ENCODE data around the gene FTH1. TPM values are rescaled to one million over a fixed set of nuclear protein-coding genes. Genes with fewer than 3 reads are reported as not detected.

FTH1 gene
- total RNA-seq, result 513 TPM

GRCh38 chr11:61967116-61967923 lies at the start of gene FTH1:
FTH1 (minus strand) TSS chr11:61967634; CDS start chr11:61967425, 209 bp downstream.

GRCh38 chr11:61950035-61950547 lies 17.3 kb downstream of the FTH1 start, which contains the start of gene BEST1:
BEST1 (plus strand) TSS chr11:61950351; CDS start chr11:61951807, 1,456 bp downstream.

GRCh38 chr11:61917334-61918109 lies 49.9 kb downstream of the FTH1 start, which contains the start of gene RAB3IL1:
RAB3IL1 (minus strand) TSS chr11:61917566; CDS start chr11:61917367, 199 bp downstream.

Small RNA genes within 50 kb of the gene (small RNA-seq; reads per million reads assigned to genes)
- gene RNU6-1243P, result not detected

Other genes with a start within 250 kb of the FTH1 start
- 2.8 TPM for gene MYRF, start 215.0 kb downstream of the FTH1 start, total RNA-seq
- 89.0 TPM for gene TMEM258, start 175.0 kb downstream of the FTH1 start, total RNA-seq
- 20.5 TPM for gene FEN1, start 174.7 kb downstream of the FTH1 start, total RNA-seq
- 97.8 TPM for gene FADS1, start 150.6 kb downstream of the FTH1 start, total RNA-seq
- 178 TPM for gene FADS2, start 139.3 kb downstream of the FTH1 start, total RNA-seq
- gene FADS3, start 76.1 kb downstream of the FTH1 start, total RNA-seq, result 45.7 TPM
- 4.4 TPM for gene RAB3IL1, start 50.1 kb downstream of the FTH1 start, total RNA-seq
- gene BEST1, start 17.3 kb downstream of the FTH1 start, total RNA-seq, result 1.6 TPM
- 22.6 TPM for gene INCENP, start 156.4 kb upstream of the FTH1 start, total RNA-seq
- not detected for gene SCGB1D1, start 222.6 kb upstream of the FTH1 start, total RNA-seq
- gene SCGB2A1, start 241.0 kb upstream of the FTH1 start, total RNA-seq, result not detected

Measured in diencephalon (tissue), 1 donor.